ENCODE results near the gene CEP85. TPM values are rescaled to one million over a fixed set of nuclear protein-coding genes. Genes with fewer than 3 reads are reported as not detected.

The CEP85 gene
- total RNA-seq, 1 experiment from 2014 or later = 19.7 TPM

DNA sequence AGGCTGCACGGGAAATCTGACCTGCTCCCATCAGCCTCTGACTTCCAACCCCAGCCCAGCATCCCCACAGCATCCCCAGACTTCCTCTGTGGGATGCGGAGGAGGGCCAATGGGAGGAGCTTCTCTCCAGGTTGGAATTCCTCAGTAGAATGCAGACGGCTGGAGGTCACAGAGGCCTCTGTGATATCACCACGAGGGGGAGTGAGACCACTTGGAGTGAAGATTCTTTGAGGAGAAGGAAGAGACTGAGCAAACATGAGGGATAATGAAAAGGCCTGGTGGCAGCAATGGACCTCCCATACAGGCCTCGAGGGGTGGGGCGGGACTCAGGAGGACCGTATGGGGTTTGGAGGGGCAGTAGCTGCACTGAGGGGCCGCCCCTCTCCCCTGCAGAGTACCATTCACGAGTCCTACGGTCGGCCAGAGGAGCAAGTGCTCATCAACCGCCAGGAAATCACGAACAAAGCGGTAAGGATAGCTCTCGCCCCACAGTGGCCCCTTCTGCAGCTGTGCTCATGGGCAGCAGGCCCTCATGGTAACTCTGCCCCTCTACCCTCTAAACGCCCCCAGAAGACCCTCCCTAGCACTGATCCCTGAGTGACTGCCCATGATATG, 43.5 kb upstream of the CEP85 start, which contains the start of gene CATSPER4:
Gene CATSPER4, plus strand, starts transcription at position 230 of the 615 bp plus-strand sequence. Its CDS starts 26 bp downstream, at position 256.
- Histone ChIP-seq H3K9me3 (no peaks in the 10 kb centered on the region), H3K36me3 (ENCODE audit: control insufficient read depth, insufficient read depth, low read length) (no peaks in the 10 kb centered on the region; the same call in 1 of the 2 replicates), H3K4me1 (no peaks in the 10 kb centered on the region), H3K27me3 (replicated peaks; ENCODE audit: control insufficient read depth, insufficient read depth, low read length) (no peaks in the 10 kb centered on the region), H3K4me3 (ENCODE audit: low read depth, low read length) (no peak within 1 kb of the TSS)
- no peak within 1 kb of the TSS for H3K27ac Mint-ChIP-seq (ENCODE audit: unreplicated experiment)
- no peaks in the 10 kb centered on the region for H3K9me3 Mint-ChIP-seq (ENCODE audit: unreplicated experiment)
- H3K27me3 Mint-ChIP-seq (ENCODE audit: insufficient read depth, unreplicated experiment) = no peaks in the 10 kb centered on the region
- H3K36me3 Mint-ChIP-seq (ENCODE audit: insufficient read depth, unreplicated experiment) = peaks cover 2% of the 10 kb centered on the region
- TF ChIP-seq, protein P1, sequence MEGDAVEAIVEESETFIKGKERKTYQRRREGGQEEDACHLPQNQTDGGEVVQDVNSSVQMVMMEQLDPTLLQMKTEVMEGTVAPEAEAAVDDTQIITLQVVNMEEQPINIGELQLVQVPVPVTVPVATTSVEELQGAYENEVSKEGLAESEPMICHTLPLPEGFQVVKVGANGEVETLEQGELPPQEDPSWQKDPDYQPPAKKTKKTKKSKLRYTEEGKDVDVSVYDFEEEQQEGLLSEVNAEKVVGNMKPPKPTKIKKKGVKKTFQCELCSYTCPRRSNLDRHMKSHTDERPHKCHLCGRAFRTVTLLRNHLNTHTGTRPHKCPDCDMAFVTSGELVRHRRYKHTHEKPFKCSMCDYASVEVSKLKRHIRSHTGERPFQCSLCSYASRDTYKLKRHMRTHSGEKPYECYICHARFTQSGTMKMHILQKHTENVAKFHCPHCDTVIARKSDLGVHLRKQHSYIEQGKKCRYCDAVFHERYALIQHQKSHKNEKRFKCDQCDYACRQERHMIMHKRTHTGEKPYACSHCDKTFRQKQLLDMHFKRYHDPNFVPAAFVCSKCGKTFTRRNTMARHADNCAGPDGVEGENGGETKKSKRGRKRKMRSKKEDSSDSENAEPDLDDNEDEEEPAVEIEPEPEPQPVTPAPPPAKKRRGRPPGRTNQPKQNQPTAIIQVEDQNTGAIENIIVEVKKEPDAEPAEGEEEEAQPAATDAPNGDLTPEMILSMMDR (IDR thresholded peaks at IDR 0.05; ENCODE audit: insufficient read depth in 1 of 2, low read depth in 1 of 2, low read length in 1 of 2, severe bottlenecking in 1 of 2, unreplicated experiment in 1 of 2) = peak; percentile 26 to 43
- intact Hi-C loops (cut with micrococcal nuclease; ENCODE audit: unreplicated experiment) = loop anchor here (5.0 kb wide), 1 partner anchor 42 kb away; the partner anchor contains the start of gene CEP85
- H3K4me1 Mint-ChIP-seq (ENCODE audit: low read depth, unreplicated experiment) = peaks cover 14% of the 10 kb centered on the region
- peak; percentile 60 to 68 for DNase-seq
- ChIA-PET POLR2A (no interaction called here), CTCF (interaction anchor here (0.6 to 2.9 kb wide), 9 partner anchors 13 to 168 kb away, joined by 3 to 36 read pairs (median 3); partner anchors contain the start of genes CEP85, CNKSR1 and ZNF593)
- H3K4me3 Mint-ChIP-seq (ENCODE audit: unreplicated experiment) = no peak within 1 kb of the TSS
- no TSS peak for BruUV-seq (replicated peaks)

DNA sequence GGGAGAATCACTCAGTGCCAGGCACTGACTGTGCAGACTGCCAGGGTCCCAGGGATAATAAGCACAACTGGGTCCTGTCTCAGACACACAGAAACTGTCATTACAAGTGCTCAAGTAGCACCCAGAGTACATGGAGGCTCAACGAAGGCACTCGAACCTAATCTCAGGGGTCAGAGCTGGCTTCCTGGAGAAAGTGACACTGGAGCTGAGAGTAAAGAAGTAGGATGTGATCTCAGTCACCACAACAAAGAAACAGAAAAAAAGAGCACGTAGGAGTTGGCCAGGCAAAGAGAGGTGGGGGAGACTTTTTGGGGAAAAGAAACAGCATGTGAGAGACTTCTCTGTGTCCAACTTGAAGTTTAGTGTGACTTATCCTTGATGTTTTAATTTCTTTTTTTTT, 42.3 kb upstream of the CEP85 start:
- intact Hi-C loops (cut with micrococcal nuclease; ENCODE audit: unreplicated experiment) = loop anchor here (5.0 kb wide), 1 partner anchor 41 kb away; the partner anchor contains the start of gene CEP85
- Histone ChIP-seq H3K4me3 (ENCODE audit: low read depth, low read length) (no peak overlapping the region), H3K9me3 (no peaks in the 10 kb centered on the region), H3K27me3 (replicated peaks; ENCODE audit: control insufficient read depth, insufficient read depth, low read length) (no peaks in the 10 kb centered on the region), H3K36me3 (ENCODE audit: control insufficient read depth, insufficient read depth, low read length) (no peaks in the 10 kb centered on the region; the same call in 1 of the 2 replicates), H3K4me1 (no peaks in the 10 kb centered on the region)
- H3K27ac Mint-ChIP-seq (ENCODE audit: unreplicated experiment) = no peak overlapping the region
- TF ChIP-seq, protein P1 (IDR thresholded peaks at IDR 0.05; ENCODE audit: insufficient read depth in 1 of 2, low read depth in 1 of 2, low read length in 1 of 2, severe bottlenecking in 1 of 2, unreplicated experiment in 1 of 2) = no peak
- no peaks in the 10 kb centered on the region for H3K27me3 Mint-ChIP-seq (ENCODE audit: insufficient read depth, unreplicated experiment)
- H3K36me3 Mint-ChIP-seq (ENCODE audit: insufficient read depth, unreplicated experiment) = no peaks in the 10 kb centered on the region
- peaks cover 14% of the 10 kb centered on the region for H3K4me1 Mint-ChIP-seq (ENCODE audit: low read depth, unreplicated experiment)
- DNase-seq = no peak
- no peak overlapping the region for H3K4me3 Mint-ChIP-seq (ENCODE audit: unreplicated experiment)
- CTCF ChIA-PET = no interaction called here
- no TSS peak for BruUV-seq (replicated peaks)
- POLR2A ChIA-PET = no interaction called here
- no peaks in the 10 kb centered on the region for H3K9me3 Mint-ChIP-seq (ENCODE audit: unreplicated experiment)

DNA sequence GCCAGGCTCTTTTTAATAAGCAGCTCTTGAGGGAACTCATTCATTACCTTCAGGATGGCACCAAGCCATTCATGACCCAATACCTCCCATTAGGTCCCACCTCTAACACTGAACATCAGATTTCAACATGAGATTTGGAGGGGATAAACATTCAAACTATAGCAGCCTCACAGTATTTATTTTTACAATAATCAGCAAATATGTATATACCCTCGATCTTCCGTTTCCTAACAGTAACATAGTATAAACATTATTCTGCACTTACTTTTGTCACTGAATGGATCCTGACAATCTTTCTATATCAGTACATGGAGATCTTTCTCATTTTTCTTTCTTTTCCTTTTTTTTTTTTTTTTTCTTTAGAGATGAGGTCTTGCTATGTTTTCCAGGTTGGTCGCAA, 38.2 kb upstream of the CEP85 start:
- Mint-ChIP-seq H3K4me3 (ENCODE audit: unreplicated experiment) (no peak overlapping the region), H3K9me3 (ENCODE audit: unreplicated experiment) (no peaks in the 10 kb centered on the region), H3K27me3 (ENCODE audit: insufficient read depth, unreplicated experiment) (no peaks in the 10 kb centered on the region), H3K4me1 (ENCODE audit: low read depth, unreplicated experiment) (peaks cover under 1% of the 10 kb centered on the region), H3K36me3 (ENCODE audit: insufficient read depth, unreplicated experiment) (no peaks in the 10 kb centered on the region), H3K27ac (ENCODE audit: unreplicated experiment) (no peak overlapping the region)
- no peaks in the 10 kb centered on the region for H3K27me3 ChIP-seq (replicated peaks; ENCODE audit: control insufficient read depth, insufficient read depth, low read length)
- POLR2A ChIA-PET = interaction anchor here (1.5 kb wide), 1 partner anchor 26 kb away, joined by 15 read pairs; the partner anchor contains the start of gene ZNF593
- no peak overlapping the region for H3K4me3 ChIP-seq (ENCODE audit: low read depth, low read length)
- H3K9me3 ChIP-seq = no peaks in the 10 kb centered on the region
- TF ChIP-seq, protein P1 (IDR thresholded peaks at IDR 0.05; ENCODE audit: insufficient read depth in 1 of 2, low read depth in 1 of 2, low read length in 1 of 2, severe bottlenecking in 1 of 2, unreplicated experiment in 1 of 2) = no peak
- no peaks in the 10 kb centered on the region for H3K36me3 ChIP-seq (ENCODE audit: control insufficient read depth, insufficient read depth, low read length)
- no peak for DNase-seq
- no peaks in the 10 kb centered on the region for H3K4me1 ChIP-seq
- BruUV-seq (replicated peaks) = no TSS peak
- intact Hi-C loops (cut with micrococcal nuclease; ENCODE audit: unreplicated experiment) = no loop called here
- CTCF ChIA-PET = no interaction called here

All from Caco-2 (cell line).